ENCODE measurements around the gene VHLL.

DNA sequence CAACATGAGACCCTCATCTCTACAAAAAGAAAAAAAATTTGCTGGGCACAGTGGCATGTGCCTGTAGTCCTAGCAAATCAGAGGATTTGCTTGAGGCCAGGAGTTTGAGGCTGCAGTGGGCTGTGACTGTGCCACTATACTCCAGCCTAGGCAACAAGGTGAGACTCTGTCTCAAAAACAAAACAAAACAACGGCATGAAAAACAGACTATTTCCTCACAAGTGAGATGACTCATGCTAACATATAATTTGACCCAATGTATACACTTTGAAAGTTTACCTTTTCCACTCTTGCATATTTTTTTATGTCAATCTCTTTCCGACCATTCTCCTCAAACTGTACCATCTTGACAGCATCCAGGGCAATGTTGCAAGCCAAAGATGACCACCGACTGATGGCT, 21.5 kb upstream of the VHLL start:
- TF ChIP-seq, protein P1, sequence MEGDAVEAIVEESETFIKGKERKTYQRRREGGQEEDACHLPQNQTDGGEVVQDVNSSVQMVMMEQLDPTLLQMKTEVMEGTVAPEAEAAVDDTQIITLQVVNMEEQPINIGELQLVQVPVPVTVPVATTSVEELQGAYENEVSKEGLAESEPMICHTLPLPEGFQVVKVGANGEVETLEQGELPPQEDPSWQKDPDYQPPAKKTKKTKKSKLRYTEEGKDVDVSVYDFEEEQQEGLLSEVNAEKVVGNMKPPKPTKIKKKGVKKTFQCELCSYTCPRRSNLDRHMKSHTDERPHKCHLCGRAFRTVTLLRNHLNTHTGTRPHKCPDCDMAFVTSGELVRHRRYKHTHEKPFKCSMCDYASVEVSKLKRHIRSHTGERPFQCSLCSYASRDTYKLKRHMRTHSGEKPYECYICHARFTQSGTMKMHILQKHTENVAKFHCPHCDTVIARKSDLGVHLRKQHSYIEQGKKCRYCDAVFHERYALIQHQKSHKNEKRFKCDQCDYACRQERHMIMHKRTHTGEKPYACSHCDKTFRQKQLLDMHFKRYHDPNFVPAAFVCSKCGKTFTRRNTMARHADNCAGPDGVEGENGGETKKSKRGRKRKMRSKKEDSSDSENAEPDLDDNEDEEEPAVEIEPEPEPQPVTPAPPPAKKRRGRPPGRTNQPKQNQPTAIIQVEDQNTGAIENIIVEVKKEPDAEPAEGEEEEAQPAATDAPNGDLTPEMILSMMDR (IDR thresholded peaks at IDR 0.05; ENCODE audit: low read length) = no peak
- no peak for TF ChIP-seq EZH2 (optimal IDR thresholded peaks at IDR 0.05; ENCODE audit: low read depth, low read length)

Measured in MM.1S (cell line).